DOHH2 (cell line): ENCODE measurements around the gene FSTL1.
"Not testable (repeated sequence)": the region's sequence is repeated elsewhere in the genome, so short reads cannot be mapped to it uniquely, and the experiment has no call there.

Experiments used
- H3F3A ChIP-seq: fragments of 200-600 bp; sonication (generic), shearing (Covaris generic); 2 replicates; pipeline ENCODE4 v1.6.0; 2016; ENCODE audit warnings: antibody characterized with exemption, mild to moderate bottlenecking; ENCODE audit not compliant: control insufficient read depth, insufficient read depth
- H3K27ac ChIP-seq: fragments of 200-600 bp; sonication (generic); 2 replicates; pipeline ENCODE4 v1.5.1; 2014; ENCODE audit warnings: low read depth, mild to moderate bottlenecking, low read length, moderate library complexity
- H3K27me3 ChIP-seq: fragments of 200-600 bp; sonication (generic); 2 replicates; pipeline ENCODE4 v1.6.1; 2014; ENCODE audit warnings: mild to moderate bottlenecking, low read length, mixed read lengths; ENCODE audit not compliant: control insufficient read depth
- H3K36me3 ChIP-seq: fragments of 200-600 bp; sonication (generic); 2 replicates; pipeline ENCODE4 v1.6.1; 2014; ENCODE audit warnings: mild to moderate bottlenecking, low read length, moderate library complexity, mixed read lengths; ENCODE audit not compliant: control insufficient read depth
- H3K4me1 ChIP-seq: fragments of 200-600 bp; sonication (generic); 2 replicates; pipeline ENCODE4 v1.6.1; 2014; ENCODE audit warnings: mild to moderate bottlenecking, low read length, mixed read lengths; ENCODE audit not compliant: control insufficient read depth
- H3K4me2 ChIP-seq: fragments of 200-600 bp; sonication (generic); 2 replicates; pipeline ENCODE4 v1.6.0; 2014; ENCODE audit warnings: mild to moderate bottlenecking, low read length, moderate library complexity
- H3K4me3 ChIP-seq: fragments of 200-600 bp; sonication (generic); 2 replicates; pipeline ENCODE4 v1.5.1; 2014; ENCODE audit warnings: mild to moderate bottlenecking, low read length, mixed read lengths
- H3K79me2 ChIP-seq: fragments of 200-600 bp; sonication (generic); 2 replicates; pipeline ENCODE4 v1.6.1; 2014; ENCODE audit warnings: mild to moderate bottlenecking, low read length, mixed read lengths; ENCODE audit not compliant: control insufficient read depth
- H3K9me2 ChIP-seq: fragments of 200-600 bp; sonication (generic); replicated peaks from 2 replicates; pipeline ENCODE4 v1.6.1; 2014; ENCODE audit warnings: mild to moderate bottlenecking, low read length, mixed read lengths; ENCODE audit not compliant: control insufficient read depth
- H3K9me3 ChIP-seq: fragments of 200-600 bp; sonication (generic); 2 replicates; pipeline ENCODE4 v1.6.1; 2014; ENCODE audit warnings: antibody characterized with exemption, low read length, mixed read lengths; ENCODE audit not compliant: control insufficient read depth, insufficient read depth
- H4K20me1 ChIP-seq: fragments of 200-600 bp; sonication (generic); 2 replicates; pipeline ENCODE4 v1.6.0; 2014; ENCODE audit warnings: low read depth, mild to moderate bottlenecking, antibody characterized with exemption, low read length, moderate library complexity; ENCODE audit not compliant: control insufficient read depth, insufficient read depth
- CTCF ChIP-seq: fragments of 200-600 bp; sonication (generic); IDR thresholded peaks from one replicate; pipeline ENCODE4 v1.5.1; 2014; ENCODE audit warnings: antibody characterized with exemption, mild to moderate bottlenecking, low read depth, low read length; ENCODE audit not compliant: poor library complexity, severe bottlenecking
- EZH2phosphoT487 ChIP-seq: fragments of 200-600 bp; sonication (generic); IDR thresholded peaks from 2 replicates; pipeline ENCODE4 v1.6.1; 2017; ENCODE audit warnings: borderline replicate concordance, mild to moderate bottlenecking, antibody characterized with exemption, low read length, moderate library complexity, mixed read lengths

FSTL1 gene

GRCh38 chr3:120393243-120393642 is 57.5 kb downstream of the FSTL1 start:
- TF ChIP-seq CTCF (no peak), EZH2phosphoT487 (no peak)
- H3K36me3 ChIP-seq: no peaks in the 10 kb centered on the region
- no peak overlapping the region for H3K4me2 ChIP-seq
- no peaks in the 10 kb centered on the region for H3K9me2 ChIP-seq
- H3K27ac ChIP-seq: no peak overlapping the region
- H3K9me3 ChIP-seq: no peaks in the 10 kb centered on the region
- H3K4me3 ChIP-seq: no peak overlapping the region
- H3K27me3 ChIP-seq: peaks cover 20% of the 10 kb centered on the region
- H3K79me2 ChIP-seq: no peaks in the 10 kb centered on the region
- H4K20me1 ChIP-seq: no peaks in the 10 kb centered on the region
- H3K4me1 ChIP-seq: peaks cover 7% of the 10 kb centered on the region
- H3F3A ChIP-seq: no peaks in the 10 kb centered on the region

- no peak overlapping the region for H3K4me3 ChIP-seq
- no peaks in the 10 kb centered on the region for H4K20me1 ChIP-seq
- no peaks in the 10 kb centered on the region for H3K4me1 ChIP-seq
- no peaks in the 10 kb centered on the region for H3K9me3 ChIP-seq
- no peaks in the 10 kb centered on the region for H3K79me2 ChIP-seq
- no peak overlapping the region for H3K27ac ChIP-seq
- TF ChIP-seq CTCF: no peak
- TF ChIP-seq EZH2phosphoT487: no peak
- no peaks in the 10 kb centered on the region for H3K9me2 ChIP-seq
- H3K4me2 ChIP-seq: no peak overlapping the region
- no peaks in the 10 kb centered on the region for H3K36me3 ChIP-seq
- no peaks in the 10 kb centered on the region for H3F3A ChIP-seq
- peaks cover 6% of the 10 kb centered on the region for H3K27me3 ChIP-seq
These were observed 67.8 kb downstream of the FSTL1 start for GRCh38 chr3:120382941-120383447.

- no peaks in the 10 kb centered on the region for H3K36me3 ChIP-seq
- H3K4me1 ChIP-seq: no peaks in the 10 kb centered on the region
These were observed 69.3 kb downstream of the FSTL1 start for GRCh38 chr3:120381503-120381902.

GRCh38 chr3:120377948-120378347 is 72.8 kb downstream of the FSTL1 start:
- not testable (repeated sequence) for H3K36me3 ChIP-seq, H3F3A ChIP-seq, H3K9me3 ChIP-seq, H4K20me1 ChIP-seq, H3K4me2 ChIP-seq, H3K79me2 ChIP-seq, H3K27ac ChIP-seq, H3K4me3 ChIP-seq, H3K9me2 ChIP-seq, H3K27me3 ChIP-seq, H3K4me1 ChIP-seq

More at GRCh38 chr3:120381503-120381902, 69.3 kb downstream of the FSTL1 start:
- no peak overlapping the region for H3K4me2 ChIP-seq
- peaks cover 6% of the 10 kb centered on the region for H3K27me3 ChIP-seq
- H4K20me1 ChIP-seq: no peaks in the 10 kb centered on the region
- H3F3A ChIP-seq: no peaks in the 10 kb centered on the region
- H3K9me2 ChIP-seq: no peaks in the 10 kb centered on the region
- no peaks in the 10 kb centered on the region for H3K9me3 ChIP-seq
- H3K27ac ChIP-seq: no peak overlapping the region
- no peak for TF ChIP-seq CTCF
- no peak for TF ChIP-seq EZH2phosphoT487
- H3K79me2 ChIP-seq: no peaks in the 10 kb centered on the region
- no peak overlapping the region for H3K4me3 ChIP-seq
